ENCODE measurements around the gene RBMS3.

- TF ChIP-seq CTCF (IDR thresholded peaks at IDR 0.05; ENCODE audit: insufficient read depth, low read depth, low read length), result no peak
- no peak for TF ChIP-seq EZH2 (IDR thresholded peaks at IDR 0.05; ENCODE audit: insufficient read depth, low read length)
Measured at GRCh38 chr3:29438580-29438979, 157.7 kb downstream of the RBMS3 start.
